ENCODE data around the gene FLVCR1.

The FLVCR1 gene

GRCh38 chr1:212916481-212917133 lies 58.5 kb downstream of the FLVCR1 start:
- no peak for DNase-seq

- DNase-seq, result no peak
Observed at GRCh38 chr1:212917134-212917485, 59.0 kb downstream of the FLVCR1 start.

- no peak for DNase-seq
Observed at GRCh38 chr1:212917858-212918257, 59.8 kb downstream of the FLVCR1 start.

GRCh38 chr1:212918824-212919223 lies 60.7 kb downstream of the FLVCR1 start:
- no peak for DNase-seq

- DNase-seq, result no peak
Observed at GRCh38 chr1:212920246-212920645, 62.2 kb downstream of the FLVCR1 start.

GRCh38 chr1:212920896-212921295 lies 62.8 kb downstream of the FLVCR1 start:
- DNase-seq, result no peak

- no peak for DNase-seq
Observed at GRCh38 chr1:212922016-212922415, 63.9 kb downstream of the FLVCR1 start.

GRCh38 chr1:212926372-212926771 lies 68.3 kb downstream of the FLVCR1 start:
- DNase-seq, result no peak

GRCh38 chr1:212928323-212929291 lies 70.5 kb downstream of the FLVCR1 start:
- no peak for DNase-seq

GRCh38 chr1:212930986-212931678 lies 73.1 kb downstream of the FLVCR1 start:
- no peak for DNase-seq

- no peak for DNase-seq
Observed at GRCh38 chr1:212933815-212934471, 75.9 kb downstream of the FLVCR1 start.

- DNase-seq, result no peak
Observed at GRCh38 chr1:212935387-212935981, 77.4 kb downstream of the FLVCR1 start.

- no peak for DNase-seq
Observed at GRCh38 chr1:212937034-212937433, 79.0 kb downstream of the FLVCR1 start.

- no peak for DNase-seq
Observed at GRCh38 chr1:212938846-212939245, 80.8 kb downstream of the FLVCR1 start.

- no peak for DNase-seq
Observed at GRCh38 chr1:212941452-212941851, 83.4 kb downstream of the FLVCR1 start.

GRCh38 chr1:212942679-212943392 lies 84.8 kb downstream of the FLVCR1 start:
- no peak for DNase-seq

- no peak for DNase-seq
Observed at GRCh38 chr1:212943393-212943710, 85.3 kb downstream of the FLVCR1 start.

- no peak for DNase-seq
Observed at GRCh38 chr1:212944229-212944901, 86.3 kb downstream of the FLVCR1 start.

GRCh38 chr1:212945056-212945455 lies 87.0 kb downstream of the FLVCR1 start:
- no peak for DNase-seq

GRCh38 chr1:212945463-212946160 lies 87.5 kb downstream of the FLVCR1 start:
- no peak for DNase-seq

GRCh38 chr1:212946872-212947271 lies 88.8 kb downstream of the FLVCR1 start:
- DNase-seq, result no peak
